OCI-M2 (cell line): ENCODE results near the gene CAMKK2.

ENCODE experiments used
- DNase-seq: peaks from one replicate; lab custom pipeline; 2025; ENCODE audit not compliant: unreplicated experiment; lab: John Stamatoyannopoulos, UW

The CAMKK2 gene

DNA sequence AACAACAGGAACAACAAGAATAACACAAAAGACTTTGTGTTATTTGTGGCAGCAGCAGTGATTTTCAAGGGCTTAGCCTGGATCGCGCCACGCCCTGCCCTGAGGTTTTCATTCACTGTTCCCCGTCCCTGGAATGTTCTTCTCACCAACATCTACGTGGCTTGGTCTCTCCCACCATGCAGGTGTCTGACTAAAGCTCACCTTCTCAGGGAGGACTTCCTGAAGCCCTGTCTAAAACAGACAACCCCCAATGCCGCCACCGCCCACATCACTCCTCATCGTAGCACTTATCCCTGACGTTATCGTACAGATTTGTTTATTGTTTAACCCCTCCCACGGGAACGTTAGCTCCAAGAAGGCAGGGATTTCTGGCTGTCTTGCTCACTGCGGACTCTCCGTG lies 46.1 kb downstream of the CAMKK2 start:
- no peak for DNase-seq

GRCh38 chr12:121248622-121249021 lies 47.9 kb downstream of the CAMKK2 start:
- DNase-seq, result no peak

- DNase-seq, result no peak
Observed at GRCh38 chr12:121246893-121247557, 49.5 kb downstream of the CAMKK2 start.

- DNase-seq, result no peak
Observed at GRCh38 chr12:121245951-121246350, 50.6 kb downstream of the CAMKK2 start.

- DNase-seq, result no peak
Observed at GRCh38 chr12:121245031-121245430, 51.5 kb downstream of the CAMKK2 start.

DNA sequence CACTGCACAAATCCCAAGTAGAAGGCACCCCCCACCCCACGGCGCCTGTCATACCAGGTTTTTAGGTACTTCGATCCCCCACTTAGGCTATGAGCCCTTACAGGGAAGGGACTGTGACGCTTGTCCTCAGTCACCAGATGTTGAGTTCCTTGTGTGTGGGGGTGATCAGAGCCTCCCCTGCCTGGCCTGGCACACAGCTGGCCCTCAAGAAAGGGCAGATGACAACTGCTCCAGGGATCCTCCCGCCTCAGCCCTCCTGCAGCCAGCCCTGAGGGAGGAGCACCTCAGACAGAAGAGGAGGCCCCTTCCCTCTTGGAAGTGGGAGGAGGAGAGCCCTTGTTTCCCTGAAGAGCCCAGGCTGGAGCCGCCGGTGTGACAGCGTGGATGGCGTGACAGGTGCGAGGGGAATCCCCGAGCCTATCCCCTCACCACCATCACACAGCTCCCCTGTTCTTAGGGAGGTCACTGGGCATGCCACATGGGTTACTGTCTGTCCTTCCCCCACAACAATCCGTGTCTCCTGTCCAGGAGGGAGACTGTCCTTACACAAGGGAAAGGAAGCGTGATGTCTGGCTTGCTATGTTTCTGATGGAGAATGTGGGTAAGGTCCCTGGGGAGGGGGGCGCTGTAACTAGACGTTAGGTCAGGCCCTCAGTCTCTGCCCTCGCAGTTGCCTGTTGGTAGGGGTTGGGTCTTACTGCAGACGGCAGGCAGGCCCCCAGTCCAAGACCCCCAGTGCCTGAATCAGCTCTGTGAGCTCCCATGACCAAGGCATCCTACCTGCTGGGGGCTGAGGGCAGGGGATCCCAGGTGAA lies 55.1 kb downstream of the CAMKK2 start:
- DNase-seq, result no peak

DNA sequence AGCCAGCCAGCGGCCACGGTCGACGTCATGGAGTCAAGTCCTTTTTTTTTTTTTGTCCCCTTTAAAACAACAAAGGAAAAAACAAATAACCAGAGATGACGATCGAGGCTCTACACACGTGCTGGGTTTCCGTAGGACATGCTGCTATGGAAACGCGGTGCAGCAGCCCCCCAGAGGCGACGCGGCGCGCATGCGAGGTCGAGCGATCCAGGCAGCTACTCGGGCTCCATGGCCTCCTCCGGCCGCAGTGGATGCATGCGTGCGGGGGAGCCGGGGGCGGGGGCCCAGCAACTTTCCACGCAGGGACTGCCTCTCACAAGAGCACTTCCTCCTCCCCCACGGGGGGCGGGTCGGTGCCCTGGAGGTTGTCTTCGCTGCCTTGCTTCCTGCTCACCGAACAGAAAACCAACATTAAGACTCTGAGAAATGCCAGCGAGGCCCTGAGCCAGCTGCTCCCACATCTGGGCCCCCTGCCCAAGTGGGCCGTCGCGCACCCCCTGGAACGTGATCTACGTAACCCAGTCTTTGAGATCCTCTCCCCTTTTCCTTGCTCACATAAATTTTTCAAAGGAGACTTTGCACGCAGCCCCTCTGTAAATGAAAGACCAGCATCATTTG lies 55.9 kb downstream of the CAMKK2 start:
- DNase-seq, result no peak

DNA sequence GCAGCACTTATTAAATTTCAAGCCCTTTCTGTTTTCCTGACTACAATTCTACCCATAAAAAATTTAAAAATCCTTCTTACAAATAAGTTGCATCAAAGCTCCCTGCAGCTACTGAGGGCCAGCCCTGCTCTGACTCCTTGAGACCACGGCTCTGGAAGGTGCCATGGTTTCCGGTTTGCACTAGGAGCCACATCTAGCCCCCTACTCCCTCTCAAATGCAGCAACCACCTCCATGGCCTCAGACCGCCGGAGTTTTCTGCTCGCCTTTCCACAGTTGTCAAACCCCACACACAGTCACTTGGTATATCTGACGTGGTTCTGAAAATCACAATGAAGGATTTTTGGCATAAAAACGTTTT lies 56.5 kb downstream of the CAMKK2 start:
- no peak for DNase-seq

- DNase-seq, result no peak
Observed at GRCh38 chr12:121239351-121240061, 57.0 kb downstream of the CAMKK2 start.

GRCh38 chr12:121238604-121239350 lies 57.7 kb downstream of the CAMKK2 start:
- DNase-seq, result no peak

- DNase-seq, result no peak
Observed at GRCh38 chr12:121238086-121238485, 58.4 kb downstream of the CAMKK2 start.

DNA sequence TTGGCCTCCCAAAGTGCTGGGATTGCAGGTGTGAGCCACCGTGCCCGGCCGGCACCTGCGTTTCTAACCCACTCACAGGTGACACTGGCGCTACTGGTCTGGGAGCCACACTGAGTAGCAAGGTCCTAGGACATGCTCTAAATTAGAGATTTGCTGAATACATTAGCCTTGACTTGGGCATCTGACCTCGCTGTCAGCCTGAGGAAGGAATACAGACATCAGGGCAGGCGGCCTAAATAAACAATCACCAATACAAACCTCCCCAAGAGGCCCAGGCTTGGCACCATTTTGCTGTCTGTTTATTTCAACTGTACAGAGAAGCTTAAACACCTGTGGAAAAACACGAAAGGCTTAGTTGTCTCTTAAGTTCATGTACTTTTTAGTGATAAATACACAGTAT lies 59.1 kb downstream of the CAMKK2 start:
- no peak for DNase-seq

DNA sequence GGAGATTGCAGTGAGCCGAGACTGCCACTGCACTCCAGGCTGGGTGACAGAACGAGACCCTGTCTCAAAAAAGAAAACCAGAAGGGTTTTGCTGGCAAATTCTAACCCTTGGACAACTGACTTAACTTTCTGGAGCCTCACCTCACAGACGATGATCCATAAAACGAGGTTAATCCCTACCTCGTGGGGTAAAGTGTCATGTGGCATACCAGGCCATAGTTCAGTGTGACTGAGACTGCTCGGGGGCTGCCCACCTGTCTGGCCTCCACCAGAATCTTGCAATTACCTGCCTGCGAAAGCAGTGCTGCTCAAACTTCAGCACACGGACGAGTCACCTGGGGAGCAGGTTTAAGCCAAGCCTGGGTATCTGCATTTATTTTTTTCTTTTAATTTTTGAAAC lies 59.7 kb downstream of the CAMKK2 start:
- DNase-seq, result no peak

GRCh38 chr12:121233628-121234020 lies 62.9 kb downstream of the CAMKK2 start:
- no peak for DNase-seq

DNA sequence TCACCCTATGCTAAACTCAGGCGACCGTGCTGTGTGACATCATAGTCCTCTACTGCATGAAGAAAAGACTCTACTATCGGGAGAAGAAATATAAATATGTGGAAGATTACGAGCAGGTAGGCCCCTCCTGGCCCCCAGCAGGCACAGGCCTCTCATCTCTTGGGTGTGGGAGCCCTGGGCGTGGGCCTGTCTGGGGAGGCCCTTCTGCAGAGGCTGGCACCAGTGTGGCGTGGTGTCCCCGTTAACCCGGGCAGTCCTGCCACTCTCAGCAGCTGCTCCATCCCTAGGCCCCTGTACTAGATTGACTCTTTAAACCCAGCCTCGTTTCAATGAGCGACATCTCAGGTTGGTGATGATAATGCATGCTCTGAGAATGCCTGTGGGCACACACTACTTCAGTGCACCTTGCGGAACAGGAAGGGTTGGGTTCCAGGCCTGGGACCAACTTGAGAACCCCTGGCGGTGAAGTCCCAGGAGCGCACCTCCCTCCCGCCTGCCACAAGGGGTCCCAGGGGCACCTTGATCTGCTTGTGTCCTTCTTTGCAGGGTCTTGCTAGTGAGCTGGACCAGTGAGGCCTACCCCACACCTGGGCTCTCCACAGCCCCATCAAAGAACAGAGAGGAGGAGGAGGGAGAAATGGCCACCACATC lies 63.4 kb downstream of the CAMKK2 start:
- DNase-seq, result no peak

GRCh38 chr12:121232163-121232562 lies 64.3 kb downstream of the CAMKK2 start:
- DNase-seq, result no peak

DNA sequence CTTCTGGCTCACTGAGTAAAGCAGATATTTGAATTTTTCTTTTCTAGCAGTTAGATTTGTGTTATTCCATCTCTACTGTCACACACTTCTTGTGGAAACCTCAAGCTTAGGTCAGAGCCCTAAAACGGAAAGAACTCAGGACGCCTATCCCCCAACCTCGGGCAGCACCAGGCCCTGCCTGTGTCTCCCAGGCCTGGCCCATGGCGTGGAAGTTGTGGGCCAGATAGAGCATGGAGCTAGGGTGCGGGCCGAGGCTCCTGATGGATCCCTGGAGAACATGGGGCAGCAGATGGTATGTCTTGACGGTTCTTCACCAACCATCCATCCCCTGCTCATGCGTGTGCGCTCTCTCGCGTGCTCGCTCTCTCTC lies 66.0 kb downstream of the CAMKK2 start:
- no peak for DNase-seq

DNA sequence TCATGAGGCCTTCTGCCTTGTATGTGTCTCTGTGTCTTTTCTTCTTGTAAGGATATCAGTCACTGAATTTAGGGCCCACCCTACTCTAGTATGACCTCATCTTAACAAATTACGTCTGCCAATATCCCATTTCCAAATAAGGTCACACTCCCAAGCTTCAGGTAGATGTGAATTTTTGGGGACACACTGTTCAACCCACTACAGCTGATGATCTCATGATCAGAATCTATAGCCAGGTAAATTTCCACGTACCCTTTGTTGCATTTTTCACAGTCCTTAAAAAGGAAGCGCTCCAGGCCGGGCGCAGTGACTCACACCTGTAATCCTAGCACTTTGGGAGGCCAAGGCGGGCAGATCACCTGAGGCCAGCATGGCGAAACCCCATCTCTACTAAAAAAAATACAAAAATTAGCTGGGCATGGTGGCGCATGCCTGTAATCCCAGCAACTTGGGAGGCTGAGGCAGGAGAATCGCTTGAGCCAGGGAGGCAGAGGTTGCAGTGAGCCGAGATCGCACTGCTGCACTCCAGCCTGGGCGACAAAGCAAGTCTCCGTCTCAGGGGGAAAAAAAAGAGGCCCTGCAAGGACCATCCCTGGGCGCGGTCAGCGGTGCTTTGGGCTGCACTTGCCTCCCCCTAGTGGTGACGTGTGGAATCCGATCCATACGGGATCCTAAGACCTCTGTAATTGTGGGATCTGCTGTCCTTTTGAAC lies 66.5 kb downstream of the CAMKK2 start:
- DNase-seq, result peak; percentile 24

DNA sequence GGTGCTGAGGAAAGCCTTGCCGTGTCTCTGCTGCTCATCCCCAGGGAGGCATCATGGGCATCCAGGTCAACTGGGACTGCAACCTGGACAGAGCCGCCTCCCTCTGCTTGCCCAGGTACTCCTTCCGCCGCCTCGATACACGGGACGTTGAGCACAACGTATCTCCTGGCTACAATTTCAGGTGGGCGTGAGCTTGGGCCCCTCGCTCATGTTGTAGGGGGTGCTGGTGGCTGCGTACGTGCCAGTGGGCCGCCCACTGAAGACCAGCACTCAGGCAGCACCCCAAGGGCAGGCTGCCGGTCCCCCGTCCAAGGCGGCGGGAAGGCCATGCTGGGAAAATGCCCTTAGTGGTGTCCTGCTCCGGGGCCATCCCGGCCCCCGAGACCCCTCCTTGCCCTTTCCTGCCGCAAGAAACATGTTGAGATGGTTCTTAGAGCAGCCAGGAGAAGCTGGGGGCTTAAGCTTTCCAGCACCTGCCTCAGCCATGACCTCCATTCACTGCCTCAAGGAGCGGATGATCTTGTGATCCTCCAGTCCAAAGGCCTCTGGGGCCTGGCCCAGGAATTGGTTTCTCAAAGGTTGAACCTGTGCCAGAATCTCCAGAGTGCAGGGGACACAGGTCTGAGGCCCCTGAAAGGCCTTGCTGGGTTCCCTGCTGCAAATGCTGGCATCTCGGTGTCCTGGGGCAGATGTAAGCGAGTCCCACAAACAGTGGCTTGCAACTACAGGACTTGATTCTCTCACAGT lies 67.4 kb downstream of the CAMKK2 start:
- no peak for DNase-seq
